ENCODE measurements around the gene BSG. TPM values are rescaled to one million over a fixed set of nuclear protein-coding genes. Genes with fewer than 3 reads are reported as not detected.

BSG gene
- total and polyA plus RNA-seq, 7 experiments from 2014 or later, result 109 to 349 (median 159) TPM

DNA sequence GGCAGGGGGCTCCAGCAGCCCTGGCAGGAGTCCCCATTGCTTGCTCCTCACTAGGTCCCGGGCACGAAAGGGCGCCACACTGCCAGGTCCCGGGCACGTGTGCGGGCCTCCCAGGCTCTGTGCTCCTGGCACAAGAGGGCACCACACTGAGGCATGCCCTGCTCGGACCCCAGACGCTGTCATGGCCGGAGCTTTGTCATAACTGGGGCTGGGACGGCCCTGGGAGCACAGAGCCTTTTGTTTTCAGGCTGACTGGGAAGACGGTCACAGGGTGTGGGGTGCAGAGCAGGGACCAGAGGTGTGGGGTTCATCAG lies 7.4 kb downstream of the BSG start:
- Histone ChIP-seq H3K27ac (ENCODE audit: low read depth, low read length) (no peak overlapping the region), H3K9me3 (ENCODE audit: control insufficient read depth in 2 of 3, low read length in 3 of 3) (no peaks in the 10 kb centered on the region), H3K27me3 (ENCODE audit: control insufficient read depth in 2 of 2, insufficient read depth in 2 of 2, low read length in 2 of 2) (no peaks in the 10 kb centered on the region), H3K4me3 (ENCODE audit: low read length) (no peak overlapping the region), H3K4me1 (ENCODE audit: control insufficient read depth in 2 of 2, insufficient read depth in 2 of 2, low read length in 2 of 2) (peaks cover 4% of the 10 kb centered on the region in 2 donors), H3K36me3 (ENCODE audit: control insufficient read depth in 2 of 3, insufficient read depth in 3 of 3, low read length in 3 of 3) (peaks cover 0 to 50% (median 4%) of the 10 kb centered on the region in 3 experiments)
- Mint-ChIP-seq H3K4me3 (no peak overlapping the region), H3K27ac (no peak overlapping the region), H3K9me3 (no peaks in the 10 kb centered on the region), H3K27me3 (no peaks in the 10 kb centered on the region), H3K4me1 (peaks cover 0 to 20% (median 12%) of the 10 kb centered on the region in 7 donors), H3K36me3 (peaks cover 0 to 9% (median 0%) of the 10 kb centered on the region in 5 donors)
- POLR2A ChIA-PET, result no interaction called here
- DNase-seq, result no peak
- no peak for ATAC-seq
- intact Hi-C loops (cut with micrococcal nuclease), result no loop called here
- CTCF ChIA-PET, result no interaction called here

DNA sequence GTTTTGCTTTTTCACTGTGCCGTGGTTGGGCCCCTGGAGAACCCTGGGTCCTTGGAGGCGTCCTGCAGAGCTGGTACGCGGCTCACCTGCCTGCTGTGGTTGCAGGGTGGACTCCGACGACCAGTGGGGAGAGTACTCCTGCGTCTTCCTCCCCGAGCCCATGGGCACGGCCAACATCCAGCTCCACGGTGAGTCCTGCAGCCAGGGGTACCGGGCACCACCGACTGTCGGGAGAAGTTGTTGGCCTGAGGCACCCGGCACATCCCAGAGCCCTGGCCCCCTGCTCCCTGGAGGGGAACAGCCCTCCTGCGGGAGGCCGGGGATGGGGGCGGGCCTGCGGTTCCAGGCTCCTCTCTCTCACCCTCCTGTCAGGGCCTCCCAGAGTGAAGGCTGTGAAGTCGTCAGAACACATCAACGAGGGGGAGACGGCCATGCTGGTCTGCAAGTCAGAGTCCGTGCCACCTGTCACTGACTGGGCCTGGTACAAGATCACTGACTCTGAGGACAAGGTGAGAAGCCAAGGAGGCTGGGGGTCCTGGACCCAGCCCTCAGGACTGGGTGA lies 8.0 kb downstream of the BSG start:
- Histone ChIP-seq H3K4me3 (ENCODE audit: low read length) (no peak overlapping the region), H3K27ac (ENCODE audit: low read depth, low read length) (no peak overlapping the region), H3K9me3 (ENCODE audit: control insufficient read depth in 2 of 3, low read length in 3 of 3) (no peaks in the 10 kb centered on the region), H3K4me1 (ENCODE audit: control insufficient read depth in 2 of 2, insufficient read depth in 2 of 2, low read length in 2 of 2) (no peaks in the 10 kb centered on the region), H3K36me3 (ENCODE audit: control insufficient read depth in 2 of 3, insufficient read depth in 3 of 3, low read length in 3 of 3) (peaks cover 0 to 50% (median 4%) of the 10 kb centered on the region in 3 experiments), H3K27me3 (ENCODE audit: control insufficient read depth in 2 of 2, insufficient read depth in 2 of 2, low read length in 2 of 2) (no peaks in the 10 kb centered on the region)
- H3K27me3 Mint-ChIP-seq, result no peaks in the 10 kb centered on the region
- no peak overlapping the region for H3K27ac Mint-ChIP-seq
- no peak for ATAC-seq
- no peak for DNase-seq
- H3K36me3 Mint-ChIP-seq, result peaks cover 0 to 9% (median 0%) of the 10 kb centered on the region in 5 donors
- ChIA-PET CTCF (no interaction called here), POLR2A (no interaction called here)
- intact Hi-C loops (cut with micrococcal nuclease), result no loop called here
- H3K4me1 Mint-ChIP-seq, result peaks cover 0 to 15% (median 7%) of the 10 kb centered on the region in 7 donors
- H3K4me3 Mint-ChIP-seq, result no peak overlapping the region
- no peaks in the 10 kb centered on the region for H3K9me3 Mint-ChIP-seq

DNA sequence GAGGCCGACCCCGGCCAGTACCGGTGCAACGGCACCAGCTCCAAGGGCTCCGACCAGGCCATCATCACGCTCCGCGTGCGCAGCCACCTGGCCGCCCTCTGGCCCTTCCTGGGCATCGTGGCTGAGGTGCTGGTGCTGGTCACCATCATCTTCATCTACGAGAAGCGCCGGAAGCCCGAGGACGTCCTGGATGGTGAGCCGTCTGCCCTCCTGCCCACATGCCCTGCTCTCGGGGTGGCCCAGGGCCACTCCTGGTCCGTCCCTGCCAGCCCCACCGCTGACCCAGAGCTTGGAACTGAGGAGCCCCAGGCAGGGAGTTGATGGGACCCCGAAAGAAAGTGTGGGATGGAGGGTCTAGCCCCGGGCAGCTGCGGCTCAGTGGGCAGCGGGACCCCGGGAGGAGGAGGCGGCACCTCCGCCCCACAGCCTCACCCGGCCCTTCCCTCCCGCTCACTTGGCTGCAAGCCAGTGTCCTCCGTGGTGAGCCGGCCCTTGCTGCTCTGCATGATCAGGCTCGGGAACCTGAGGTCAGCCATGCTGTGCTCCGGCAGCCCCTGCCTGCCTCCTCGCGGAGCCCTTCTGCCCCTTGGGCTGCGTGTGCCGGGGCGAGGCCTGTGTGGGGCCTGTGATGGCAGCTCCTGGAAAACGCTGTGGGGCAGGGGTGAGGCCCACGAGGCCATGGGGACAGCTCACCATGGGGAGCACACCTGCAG lies 9.2 kb downstream of the BSG start:
- POLR2A ChIA-PET, result interaction anchor here (0.6 kb wide), 1 partner anchor 15 kb away, joined by 3 read pairs; no protein-coding TSS in a partner anchor
- peaks cover 0 to 50% (median 4%) of the 10 kb centered on the region in 3 experiments for H3K36me3 ChIP-seq (ENCODE audit: control insufficient read depth in 2 of 3, insufficient read depth in 3 of 3, low read length in 3 of 3)
- peaks cover 0 to 4% (median 3%) of the 10 kb centered on the region in 5 donors for H3K27me3 Mint-ChIP-seq
- H3K27ac Mint-ChIP-seq, result no peak overlapping the region
- no peak overlapping the region for H3K4me3 Mint-ChIP-seq
- CTCF ChIA-PET, result no interaction called here
- ATAC-seq (no peak), DNase-seq (no peak)
- no peaks in the 10 kb centered on the region for H3K9me3 ChIP-seq (ENCODE audit: control insufficient read depth in 2 of 3, low read length in 3 of 3)
- intact Hi-C loops (cut with micrococcal nuclease), result no loop called here
- H3K4me1 Mint-ChIP-seq, result peaks cover 0 to 10% (median 5%) of the 10 kb centered on the region in 7 donors
- no peak overlapping the region for H3K27ac ChIP-seq (ENCODE audit: low read depth, low read length)
- no peaks in the 10 kb centered on the region for H3K4me1 ChIP-seq (ENCODE audit: control insufficient read depth in 2 of 2, insufficient read depth in 2 of 2, low read length in 2 of 2)
- peaks cover 0 to 9% (median 0%) of the 10 kb centered on the region in 5 donors for H3K36me3 Mint-ChIP-seq
- no peak overlapping the region for H3K4me3 ChIP-seq (ENCODE audit: low read length)
- H3K9me3 Mint-ChIP-seq, result no peaks in the 10 kb centered on the region
- H3K27me3 ChIP-seq (ENCODE audit: control insufficient read depth in 2 of 2, insufficient read depth in 2 of 2, low read length in 2 of 2), result no peaks in the 10 kb centered on the region

DNA sequence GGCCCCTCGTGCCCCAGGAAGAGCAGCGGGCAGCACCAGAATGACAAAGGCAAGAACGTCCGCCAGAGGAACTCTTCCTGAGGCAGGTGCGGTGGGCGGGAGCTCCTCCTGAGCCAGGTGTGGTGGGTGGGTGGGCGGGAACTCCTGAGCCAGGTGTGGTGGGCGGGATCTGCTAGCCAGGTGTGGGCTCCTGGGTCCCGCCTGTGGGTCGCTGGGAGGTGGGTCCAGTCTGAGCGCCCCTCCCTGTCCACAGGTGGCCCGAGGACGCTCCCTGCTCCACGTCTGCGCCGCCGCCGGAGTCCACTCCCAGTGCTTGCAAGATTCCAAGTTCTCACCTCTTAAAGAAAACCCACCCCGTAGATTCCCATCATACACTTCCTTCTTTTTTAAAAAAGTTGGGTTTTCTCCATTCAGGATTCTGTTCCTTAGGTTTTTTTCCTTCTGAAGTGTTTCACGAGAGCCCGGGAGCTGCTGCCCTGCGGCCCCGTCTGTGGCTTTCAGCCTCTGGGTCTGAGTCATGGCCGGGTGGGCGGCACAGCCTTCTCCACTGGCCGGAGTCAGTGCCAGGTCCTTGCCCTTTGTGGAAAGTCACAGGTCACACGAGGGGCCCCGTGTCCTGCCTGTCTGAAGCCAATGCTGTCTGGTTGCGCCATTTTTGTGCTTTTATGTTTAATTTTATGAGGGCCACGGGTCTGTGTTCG lies 10.3 kb downstream of the BSG start:
- DNase-seq (no peak), ATAC-seq (no peak)
- Mint-ChIP-seq H3K9me3 (peaks cover 0 to 2% (median 0%) of the 10 kb centered on the region in 11 donors), H3K27me3 (peaks cover 0 to 4% (median 3%) of the 10 kb centered on the region in 5 donors), H3K27ac (no peak overlapping the region), H3K4me3 (no peak overlapping the region), H3K36me3 (peaks cover 0 to 9% (median 0%) of the 10 kb centered on the region in 5 donors), H3K4me1 (peaks cover 0 to 7% (median 0%) of the 10 kb centered on the region in 7 donors)
- POLR2A ChIA-PET, result no interaction called here
- H3K9me3 ChIP-seq (ENCODE audit: control insufficient read depth in 2 of 3, low read length in 3 of 3), result no peaks in the 10 kb centered on the region
- no peaks in the 10 kb centered on the region for H3K4me1 ChIP-seq (ENCODE audit: control insufficient read depth in 2 of 2, insufficient read depth in 2 of 2, low read length in 2 of 2)
- CTCF ChIA-PET, result no interaction called here
- no peak overlapping the region for H3K27ac ChIP-seq (ENCODE audit: low read depth, low read length)
- no peaks in the 10 kb centered on the region for H3K27me3 ChIP-seq (ENCODE audit: control insufficient read depth in 2 of 2, insufficient read depth in 2 of 2, low read length in 2 of 2)
- peaks cover 0 to 46% (median 4%) of the 10 kb centered on the region in 3 experiments for H3K36me3 ChIP-seq (ENCODE audit: control insufficient read depth in 2 of 3, insufficient read depth in 3 of 3, low read length in 3 of 3)
- no peak overlapping the region for H3K4me3 ChIP-seq (ENCODE audit: low read length)
- intact Hi-C loops (cut with micrococcal nuclease), result no loop called here

DNA sequence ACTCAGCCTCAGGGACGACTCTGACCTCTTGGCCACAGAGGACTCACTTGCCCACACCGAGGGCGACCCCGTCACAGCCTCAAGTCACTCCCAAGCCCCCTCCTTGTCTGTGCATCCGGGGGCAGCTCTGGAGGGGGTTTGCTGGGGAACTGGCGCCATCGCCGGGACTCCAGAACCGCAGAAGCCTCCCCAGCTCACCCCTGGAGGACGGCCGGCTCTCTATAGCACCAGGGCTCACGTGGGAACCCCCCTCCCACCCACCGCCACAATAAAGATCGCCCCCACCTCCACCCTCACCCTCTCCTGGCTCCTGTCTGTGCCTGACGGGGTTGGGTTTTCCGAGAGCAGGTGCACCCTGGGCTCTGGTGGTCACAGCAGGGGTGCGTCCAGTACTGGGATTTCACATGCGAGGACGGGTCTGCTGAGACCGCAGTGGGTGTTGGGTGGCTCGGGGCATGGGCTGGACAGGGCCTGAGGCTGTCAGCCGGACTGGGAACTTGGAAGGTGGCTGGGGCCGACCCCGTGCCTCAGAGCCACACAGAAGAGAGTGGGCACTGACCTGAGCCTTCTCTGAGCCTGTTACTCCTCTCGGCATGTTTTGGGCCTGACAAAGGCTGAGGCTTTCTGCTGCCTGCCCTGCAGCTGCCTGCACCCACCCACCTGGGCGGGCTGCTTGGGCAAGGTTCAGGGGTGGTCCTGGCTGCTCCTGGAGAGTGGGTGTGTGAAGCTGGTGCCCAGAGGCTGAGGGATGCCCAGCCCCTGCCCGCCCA lies 11.0 kb downstream of the BSG start:
- H3K27ac Mint-ChIP-seq, result peak overlapping the region in 1 of 9 donors; percentile 68
- H3K27ac ChIP-seq (ENCODE audit: low read depth, low read length), result no peak overlapping the region
- H3K4me3 Mint-ChIP-seq, result no peak overlapping the region
- peaks cover 0 to 8% (median 4%) of the 10 kb centered on the region in 7 donors for H3K4me1 Mint-ChIP-seq
- intact Hi-C loops (cut with micrococcal nuclease), result no loop called here
- H3K27me3 Mint-ChIP-seq, result peaks cover 0 to 9% (median 5%) of the 10 kb centered on the region in 5 donors
- peaks cover 0 to 7% (median 0%) of the 10 kb centered on the region in 5 donors for H3K36me3 Mint-ChIP-seq
- peaks cover 0 to 2% (median 0%) of the 10 kb centered on the region in 11 donors for H3K9me3 Mint-ChIP-seq
- H3K4me1 ChIP-seq (ENCODE audit: control insufficient read depth in 2 of 2, insufficient read depth in 2 of 2, low read length in 2 of 2), result peaks cover under 1 to 2% of the 10 kb centered on the region in 2 donors
- H3K36me3 ChIP-seq (ENCODE audit: control insufficient read depth in 2 of 3, insufficient read depth in 3 of 3, low read length in 3 of 3), result peaks cover 0 to 39% (median 4%) of the 10 kb centered on the region in 3 experiments
- ATAC-seq (no peak), DNase-seq (no peak)
- ChIA-PET POLR2A (interaction anchor here (0.7 to 1.4 kb wide), 2 partner anchors 11 to 73 kb away, joined by 3 to 4 read pairs; partner anchors contain the start of gene BSG), CTCF (interaction anchor here (0.7 to 2.2 kb wide), 7 partner anchors 49 to 155 kb away, joined by 3 to 14 read pairs (median 3); no protein-coding TSS in a partner anchor)
- H3K4me3 ChIP-seq (ENCODE audit: low read length), result no peak overlapping the region
- H3K27me3 ChIP-seq (ENCODE audit: control insufficient read depth in 2 of 2, insufficient read depth in 2 of 2, low read length in 2 of 2), result no peaks in the 10 kb centered on the region
- H3K9me3 ChIP-seq (ENCODE audit: control insufficient read depth in 2 of 3, low read length in 3 of 3), result no peaks in the 10 kb centered on the region

DNA sequence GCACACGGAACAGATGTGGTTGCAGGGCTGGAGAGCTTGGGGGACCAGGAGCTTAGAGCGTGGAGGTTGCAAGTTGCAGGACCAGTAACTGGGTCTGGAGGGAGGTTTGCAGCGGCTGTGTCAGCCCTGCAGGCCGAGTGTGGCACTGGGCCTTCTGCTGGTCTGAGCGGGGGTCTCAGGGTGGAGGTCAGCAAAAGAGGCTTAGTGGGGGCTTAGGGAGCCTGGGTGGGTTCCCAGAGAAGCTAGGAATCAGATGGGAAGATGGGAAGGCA lies 11.5 kb downstream of the BSG start:
- Histone ChIP-seq H3K4me3 (ENCODE audit: low read length) (no peak overlapping the region), H3K36me3 (ENCODE audit: control insufficient read depth in 2 of 3, insufficient read depth in 3 of 3, low read length in 3 of 3) (peaks cover 0 to 39% (median 4%) of the 10 kb centered on the region in 3 experiments), H3K27ac (ENCODE audit: low read depth, low read length) (no peak overlapping the region), H3K9me3 (ENCODE audit: control insufficient read depth in 2 of 3, low read length in 3 of 3) (no peaks in the 10 kb centered on the region), H3K4me1 (ENCODE audit: control insufficient read depth in 2 of 2, insufficient read depth in 2 of 2, low read length in 2 of 2) (peaks cover 6% of the 10 kb centered on the region in 2 donors), H3K27me3 (ENCODE audit: control insufficient read depth in 2 of 2, insufficient read depth in 2 of 2, low read length in 2 of 2) (peaks cover 0 to 2% of the 10 kb centered on the region in 2 donors)
- H3K4me1 Mint-ChIP-seq, result peaks cover 0 to 8% (median 4%) of the 10 kb centered on the region in 7 donors
- peaks cover 0 to 2% (median 0%) of the 10 kb centered on the region in 11 donors for H3K9me3 Mint-ChIP-seq
- H3K27me3 Mint-ChIP-seq, result peaks cover 0 to 14% (median 5%) of the 10 kb centered on the region in 5 donors
- H3K27ac Mint-ChIP-seq, result peak overlapping the region in 2 of 9 donors; percentile 68 to 77
- intact Hi-C loops (cut with micrococcal nuclease), result loop anchor here in 1 of 2 donors (1.0 kb wide), 1 partner anchor 96 kb away; no protein-coding TSS in a partner anchor
- ChIA-PET CTCF (interaction anchor here (0.7 to 2.2 kb wide), 11 partner anchors 9 to 154 kb away, joined by 3 to 14 read pairs (median 3); no protein-coding TSS in a partner anchor), POLR2A (interaction anchor here (0.6 to 1.4 kb wide), 4 partner anchors 12 to 76 kb away, joined by 3 to 4 read pairs (median 3); partner anchors contain the start of gene BSG)
- DNase-seq (no peak), ATAC-seq (no peak)
- H3K36me3 Mint-ChIP-seq, result peaks cover 0 to 6% (median 0%) of the 10 kb centered on the region in 5 donors
- no peak overlapping the region for H3K4me3 Mint-ChIP-seq
